Breast epithelium (tissue), 4 donors: Measurements from ENCODE around the gene C16orf86. TPM values are rescaled to one million over a fixed set of nuclear protein-coding genes. Genes with fewer than 3 reads are reported as not detected.

Experiments
- DNase-seq, 2 donors: peaks; one replicate each; pipeline ENCODE4 v3.0.0-alpha.2; 2019; ENCODE audit warnings: low spot score in 2 of 2
- H3K27ac ChIP-seq, 2 donors: fragments of 200-600 bp; sonication (generic) in 1 of 2; one replicate each; pipeline ENCODE4 v1.5.1; 2016 to 2019; ENCODE audit warnings: mild to moderate bottlenecking in 1 of 2
- H3K27me3 ChIP-seq, 2 donors: fragments of 200-600 bp; sonication (generic) in 1 of 2; one replicate each; pipeline versions ENCODE4 v1.5.1 to v1.6.0; 2017 to 2019; ENCODE audit warnings: control low read depth in 1 of 2, mild to moderate bottlenecking in 1 of 2
- H3K36me3 ChIP-seq: fragments of 200-600 bp; one replicate; pipeline ENCODE4 v1.5.1; 2019
- H3K4me1 ChIP-seq, 2 donors: fragments of 200-600 bp; sonication (generic); one replicate each; pipeline ENCODE4 v1.5.1; 2016 to 2019; ENCODE audit warnings: control low read depth in 1 of 2
- H3K4me3 ChIP-seq, 3 donors: fragments of 200-600 bp; sonication (generic); 1 replicate in 2 of 3; 2 replicates in 1 of 3; pipeline ENCODE4 v1.5.1; 2016 to 2019; ENCODE audit warnings: mild to moderate bottlenecking in 3 of 3, moderate library complexity in 2 of 3
- H3K9me3 ChIP-seq, 2 donors: fragments of 200-600 bp; sonication (generic) in 1 of 2; one replicate each; pipeline ENCODE4 v1.5.1; 2016 to 2019; ENCODE audit warnings: control low read depth in 1 of 2
- POLR2A ChIP-seq: fragments of 450-650 bp; IDR thresholded peaks from one replicate; pipeline ENCODE4 v1.6.1; 2016; ENCODE audit warnings: antibody characterized with exemption, mild to moderate bottlenecking, moderate library complexity
- POLR2AphosphoS5 ChIP-seq, 3 donors: sonication (generic); formaldehyde crosslinking; IDR thresholded peaks; one replicate each; pipeline ENCODE4 v1.6.1; 2017; ENCODE audit warnings: antibody characterized with exemption in 3 of 3
- intact Hi-C: fragments of 100-400 bp; cut with DNase I; formaldehyde crosslinking; loops from one replicate; pipeline ENCODE4 v1.15.1; 2023; ENCODE audit warnings: low total_unique reads
- total RNA-seq, 3 donors: library from RNA; depleted of rRNA; stranded (reverse); fragments of >200 nt; gene quantifications; one replicate each; pipeline ENCODE4 v1.1.0, GENCODE V29; 2016
- TF ChIP-seq, protein P1 (sequence below), 3 donors: fragments of 450-650 bp; IDR thresholded peaks; one replicate each; pipeline ENCODE4 v1.5.1; 2016 to 2017; ENCODE audit warnings: antibody characterized with exemption in 3 of 3, mild to moderate bottlenecking in 3 of 3, moderate library complexity in 3 of 3

Gene C16orf86
- total RNA-seq, 3 donors from 2014 or later = 7.2 to 18.1 (median 11.1) TPM

DNA sequence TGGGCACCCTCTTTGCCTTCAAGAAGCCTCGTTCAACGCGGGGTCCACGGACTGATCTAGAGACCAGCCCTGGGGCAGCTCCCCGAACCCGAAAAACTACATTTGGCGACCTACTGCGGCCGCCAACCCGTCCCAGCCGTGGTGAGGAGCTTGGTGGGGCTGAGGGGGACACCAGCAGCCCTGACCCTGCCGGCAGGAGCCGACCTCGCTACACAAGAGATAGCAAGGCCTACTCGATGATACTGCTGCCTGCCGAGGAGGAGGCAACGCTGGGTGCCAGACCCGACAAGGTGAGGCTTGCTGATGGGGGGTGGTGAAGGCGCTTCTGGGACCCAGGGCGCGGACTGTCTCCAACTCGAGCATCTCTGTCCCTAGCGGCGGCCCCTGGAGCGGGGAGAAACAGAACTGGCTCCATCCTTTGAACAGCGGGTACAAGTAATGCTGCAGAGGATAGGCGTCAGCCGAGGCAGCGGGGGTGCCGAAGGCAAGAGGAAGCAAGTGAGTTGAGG, 12.2 kb upstream of the C16orf86 start:
- DNase-seq = no peak
- TF ChIP-seq POLR2AphosphoS5 (IDR thresholded peaks at IDR 0.05) (no peak), POLR2A (no peak)
- TF ChIP-seq, protein P1, sequence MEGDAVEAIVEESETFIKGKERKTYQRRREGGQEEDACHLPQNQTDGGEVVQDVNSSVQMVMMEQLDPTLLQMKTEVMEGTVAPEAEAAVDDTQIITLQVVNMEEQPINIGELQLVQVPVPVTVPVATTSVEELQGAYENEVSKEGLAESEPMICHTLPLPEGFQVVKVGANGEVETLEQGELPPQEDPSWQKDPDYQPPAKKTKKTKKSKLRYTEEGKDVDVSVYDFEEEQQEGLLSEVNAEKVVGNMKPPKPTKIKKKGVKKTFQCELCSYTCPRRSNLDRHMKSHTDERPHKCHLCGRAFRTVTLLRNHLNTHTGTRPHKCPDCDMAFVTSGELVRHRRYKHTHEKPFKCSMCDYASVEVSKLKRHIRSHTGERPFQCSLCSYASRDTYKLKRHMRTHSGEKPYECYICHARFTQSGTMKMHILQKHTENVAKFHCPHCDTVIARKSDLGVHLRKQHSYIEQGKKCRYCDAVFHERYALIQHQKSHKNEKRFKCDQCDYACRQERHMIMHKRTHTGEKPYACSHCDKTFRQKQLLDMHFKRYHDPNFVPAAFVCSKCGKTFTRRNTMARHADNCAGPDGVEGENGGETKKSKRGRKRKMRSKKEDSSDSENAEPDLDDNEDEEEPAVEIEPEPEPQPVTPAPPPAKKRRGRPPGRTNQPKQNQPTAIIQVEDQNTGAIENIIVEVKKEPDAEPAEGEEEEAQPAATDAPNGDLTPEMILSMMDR (IDR thresholded peaks at IDR 0.05) = no peak

DNA sequence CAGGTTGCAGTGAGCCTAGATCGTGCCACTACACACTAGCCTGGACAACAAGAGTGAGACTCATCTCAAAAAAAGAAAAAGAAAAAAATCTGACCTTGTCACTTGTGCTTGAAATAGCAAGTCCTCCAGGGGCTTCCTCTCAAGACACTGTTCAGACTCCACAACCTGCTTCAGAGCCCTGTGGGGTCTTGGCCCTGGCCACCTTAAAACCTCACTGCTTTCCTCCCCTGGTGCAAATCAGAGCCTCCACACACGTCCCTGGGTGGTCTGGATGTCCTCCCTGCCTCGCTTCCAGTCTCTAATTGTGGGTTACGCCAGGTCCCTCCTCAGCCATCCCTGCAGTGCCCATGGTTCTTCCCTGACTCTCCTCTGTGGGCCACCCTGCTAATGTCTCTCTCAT, 11.3 kb upstream of the C16orf86 start:
- Histone ChIP-seq H3K9me3 (no peaks in the 10 kb centered on the region), H3K27ac (no peak overlapping the region), H3K27me3 (peaks cover 10 to 36% of the 10 kb centered on the region in 2 donors), H3K4me1 (peaks cover 7 to 17% of the 10 kb centered on the region in 2 donors), H3K36me3 (no peaks in the 10 kb centered on the region), H3K4me3 (no peak overlapping the region)
- TF ChIP-seq POLR2A = no peak
- TF ChIP-seq, protein P1 (IDR thresholded peaks at IDR 0.05) = no peak
- TF ChIP-seq POLR2AphosphoS5 (IDR thresholded peaks at IDR 0.05) = no peak
- DNase-seq = no peak
- intact Hi-C loops = loop anchor here (5.0 kb wide), 1 partner anchor 118 kb away; no protein-coding TSS in a partner anchor

More for the DNA sequence above, 12.2 kb upstream of the C16orf86 start:
- Histone ChIP-seq H3K27ac (no peak overlapping the region), H3K4me3 (no peak overlapping the region), H3K36me3 (no peaks in the 10 kb centered on the region), H3K27me3 (peaks cover 11 to 44% of the 10 kb centered on the region in 2 donors), H3K4me1 (peaks cover 6 to 15% of the 10 kb centered on the region in 2 donors), H3K9me3 (no peaks in the 10 kb centered on the region)
- intact Hi-C loops = no loop called here

DNA sequence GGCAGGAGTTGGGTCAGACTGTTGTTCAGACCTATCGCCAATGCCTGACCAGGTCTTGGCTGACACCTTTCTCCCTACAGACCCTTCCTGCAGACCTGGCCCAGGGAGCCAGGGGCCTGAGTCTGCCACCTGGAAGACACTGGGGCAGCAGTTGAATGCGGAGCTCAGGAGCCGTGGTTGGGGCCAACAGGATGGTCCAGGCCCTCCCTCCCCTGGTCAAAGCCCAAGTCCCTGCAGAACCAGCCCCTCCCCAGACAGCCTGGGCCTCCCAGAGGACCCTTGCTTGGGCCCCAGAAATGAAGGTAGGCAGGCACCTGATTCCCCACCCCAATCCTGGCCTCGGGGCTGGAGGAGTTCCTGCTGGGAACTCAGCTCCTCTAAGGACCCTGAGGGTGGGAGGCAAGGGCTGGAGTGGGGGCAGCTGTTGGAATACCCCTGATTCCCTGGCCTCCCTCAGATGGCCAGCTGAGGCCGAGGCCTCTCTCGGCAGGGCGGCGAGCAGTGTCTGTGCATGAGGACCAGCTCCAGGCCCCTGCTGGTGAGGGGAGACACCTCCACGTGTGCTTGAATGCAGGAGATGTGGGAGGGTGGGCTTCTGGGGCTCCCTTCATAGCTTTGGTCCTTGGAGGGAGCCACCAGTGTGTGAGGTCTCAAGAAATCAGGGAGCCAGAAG, 10.1 kb upstream of the C16orf86 start:
- peaks cover 12 to 17% of the 10 kb centered on the region in 2 donors for H3K4me1 ChIP-seq
- peaks cover 10 to 32% of the 10 kb centered on the region in 2 donors for H3K27me3 ChIP-seq
- H3K4me3 ChIP-seq = no peak overlapping the region
- no peak for DNase-seq
- intact Hi-C loops = loop anchor here (5.0 kb wide), 1 partner anchor 119 kb away; no protein-coding TSS in a partner anchor
- H3K9me3 ChIP-seq = no peaks in the 10 kb centered on the region
- TF ChIP-seq POLR2A (no peak), POLR2AphosphoS5 (IDR thresholded peaks at IDR 0.05) (no peak)
- TF ChIP-seq, protein P1 (IDR thresholded peaks at IDR 0.05) = no peak
- no peaks in the 10 kb centered on the region for H3K36me3 ChIP-seq
- H3K27ac ChIP-seq = no peak overlapping the region

DNA sequence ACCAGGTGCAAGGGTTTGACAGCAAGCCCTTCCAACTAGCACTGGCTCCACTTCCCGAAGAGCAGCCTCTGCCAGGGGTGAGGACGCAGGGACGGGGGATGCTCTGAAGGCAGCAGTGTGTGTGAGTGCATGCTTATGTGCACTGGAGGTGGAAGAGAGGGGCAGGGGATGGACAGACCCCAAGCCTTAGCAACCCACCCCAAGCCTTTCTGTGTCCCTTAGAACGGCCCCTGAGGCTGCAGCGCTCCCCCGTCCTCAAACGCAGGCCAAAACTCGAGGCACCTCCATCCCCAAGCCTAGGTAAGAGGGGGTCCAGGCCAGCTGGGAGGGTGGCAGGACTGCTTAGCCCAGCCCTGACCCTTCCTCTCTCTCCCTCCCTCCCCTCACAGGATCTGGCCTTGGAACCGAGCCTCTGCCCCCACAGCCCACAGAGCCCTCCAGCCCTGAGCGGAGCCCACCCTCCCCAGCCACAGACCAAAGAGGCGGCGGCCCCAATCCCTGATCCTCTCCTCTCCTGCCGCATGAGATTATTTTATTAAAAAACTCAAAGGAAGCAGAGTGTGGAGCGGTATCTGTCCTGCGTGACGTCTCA, 9.5 kb upstream of the C16orf86 start:
- Histone ChIP-seq H3K4me3 (no peak overlapping the region), H3K27me3 (peaks cover 8 to 25% of the 10 kb centered on the region in 2 donors), H3K36me3 (no peaks in the 10 kb centered on the region), H3K27ac (no peak overlapping the region), H3K9me3 (no peaks in the 10 kb centered on the region), H3K4me1 (peaks cover 13 to 17% of the 10 kb centered on the region in 2 donors)
- no peak for DNase-seq
- intact Hi-C loops = loop anchor here (5.0 kb wide), 1 partner anchor 120 kb away; no protein-coding TSS in a partner anchor
- TF ChIP-seq POLR2A (no peak), POLR2AphosphoS5 (IDR thresholded peaks at IDR 0.05) (no peak)
- TF ChIP-seq, protein P1 (IDR thresholded peaks at IDR 0.05) = no peak
